ENCODE measurements around the gene SLC26A8.

SLC26A8 gene

GRCh38 chr6:36049582-36049981 lies 25.1 kb upstream of the SLC26A8 start:
- ChIA-PET POLR2A (no interaction called here), CTCF (no interaction called here)
- DNase-seq (ENCODE audit: low read depth, low spot score) = no peak
- H3K4me3 ChIP-seq (ENCODE audit: low read depth, low read length) = no peak overlapping the region
- TF ChIP-seq, protein P1, sequence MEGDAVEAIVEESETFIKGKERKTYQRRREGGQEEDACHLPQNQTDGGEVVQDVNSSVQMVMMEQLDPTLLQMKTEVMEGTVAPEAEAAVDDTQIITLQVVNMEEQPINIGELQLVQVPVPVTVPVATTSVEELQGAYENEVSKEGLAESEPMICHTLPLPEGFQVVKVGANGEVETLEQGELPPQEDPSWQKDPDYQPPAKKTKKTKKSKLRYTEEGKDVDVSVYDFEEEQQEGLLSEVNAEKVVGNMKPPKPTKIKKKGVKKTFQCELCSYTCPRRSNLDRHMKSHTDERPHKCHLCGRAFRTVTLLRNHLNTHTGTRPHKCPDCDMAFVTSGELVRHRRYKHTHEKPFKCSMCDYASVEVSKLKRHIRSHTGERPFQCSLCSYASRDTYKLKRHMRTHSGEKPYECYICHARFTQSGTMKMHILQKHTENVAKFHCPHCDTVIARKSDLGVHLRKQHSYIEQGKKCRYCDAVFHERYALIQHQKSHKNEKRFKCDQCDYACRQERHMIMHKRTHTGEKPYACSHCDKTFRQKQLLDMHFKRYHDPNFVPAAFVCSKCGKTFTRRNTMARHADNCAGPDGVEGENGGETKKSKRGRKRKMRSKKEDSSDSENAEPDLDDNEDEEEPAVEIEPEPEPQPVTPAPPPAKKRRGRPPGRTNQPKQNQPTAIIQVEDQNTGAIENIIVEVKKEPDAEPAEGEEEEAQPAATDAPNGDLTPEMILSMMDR (IDR thresholded peaks at IDR 0.05; ENCODE audit: insufficient read depth, low read length, missing control alignments) = no peak

DNA sequence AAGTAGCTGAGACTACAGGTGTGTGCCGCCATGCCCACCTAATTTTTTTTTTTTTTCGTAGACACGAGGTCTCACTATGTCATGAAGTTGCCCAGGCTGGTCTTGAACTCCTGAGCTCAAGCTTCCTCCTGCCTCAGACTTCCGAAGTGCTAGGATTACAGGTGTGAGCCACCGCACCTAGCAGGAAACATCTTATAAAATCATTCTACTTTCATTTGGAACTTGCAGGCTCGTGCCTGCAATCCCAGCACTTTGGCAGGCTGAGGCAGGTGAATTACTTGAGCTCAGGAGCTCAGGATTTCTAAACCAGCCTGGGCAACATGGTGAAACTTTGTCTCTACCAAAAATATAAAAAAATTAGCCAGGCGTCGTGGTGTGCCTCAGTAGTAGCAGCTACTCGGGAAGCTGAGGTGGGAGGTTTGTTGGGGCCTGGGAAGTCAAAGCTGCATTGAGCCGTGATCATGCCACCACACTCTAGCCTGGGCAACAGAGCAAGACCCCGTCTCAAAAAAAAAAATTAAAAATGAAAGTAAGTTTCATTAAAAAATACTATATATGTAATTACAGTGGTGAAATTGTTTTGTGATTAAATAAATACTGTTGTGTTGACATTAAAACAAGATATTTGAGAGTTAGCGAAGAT lies 18.3 kb upstream of the SLC26A8 start:
- ChIA-PET CTCF (interaction anchor here (1.0 to 1.5 kb wide), 5 partner anchors 9 to 52 kb away, joined by 3 to 7 read pairs (median 3); partner anchors contain the start of gene MAPK14), POLR2A (interaction anchor here (0.7 kb wide), 1 partner anchor 13 kb away, joined by 3 read pairs; no protein-coding TSS in a partner anchor)
- TF ChIP-seq, protein P1 (IDR thresholded peaks at IDR 0.05; ENCODE audit: insufficient read depth, low read length, missing control alignments) = no peak
- no peak for DNase-seq (ENCODE audit: low read depth, low spot score)
- H3K4me3 ChIP-seq (ENCODE audit: low read depth, low read length) = no peak overlapping the region

DNA sequence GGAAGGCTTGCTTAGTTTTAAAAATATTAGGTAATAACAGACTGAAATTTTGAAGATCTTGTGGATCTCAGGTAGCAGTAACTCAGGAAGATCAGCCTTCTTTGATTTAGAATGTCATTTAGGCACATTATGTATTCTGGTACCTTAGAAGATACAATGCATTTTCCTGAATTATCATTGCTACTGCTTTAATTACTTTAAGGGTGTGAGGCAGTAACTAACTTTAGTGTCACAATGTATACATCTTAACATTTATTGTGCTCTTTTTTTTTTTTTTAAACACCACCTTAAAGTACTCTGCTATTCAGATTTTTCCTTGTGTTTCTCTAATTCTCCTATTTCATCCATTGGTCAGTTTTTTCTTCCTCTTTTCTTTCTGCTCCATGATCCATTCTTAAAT lies 16.5 kb upstream of the SLC26A8 start:
- H3K4me3 ChIP-seq (ENCODE audit: low read depth, low read length) = no peak overlapping the region
- TF ChIP-seq, protein P1 (IDR thresholded peaks at IDR 0.05; ENCODE audit: insufficient read depth, low read length, missing control alignments) = no peak
- ChIA-PET POLR2A (no interaction called here), CTCF (no interaction called here)
- DNase-seq (ENCODE audit: low read depth, low spot score) = no peak

GRCh38 chr6:36039112-36039511 lies 14.7 kb upstream of the SLC26A8 start:
- TF ChIP-seq, protein P1 (IDR thresholded peaks at IDR 0.05; ENCODE audit: insufficient read depth, low read length, missing control alignments) = no peak
- ChIA-PET POLR2A (no interaction called here), CTCF (interaction anchor here (1.1 to 1.4 kb wide), 2 partner anchors 10 to 55 kb away, joined by 4 to 5 read pairs; no protein-coding TSS in a partner anchor)
- no peak for DNase-seq (ENCODE audit: low read depth, low spot score)
- H3K4me3 ChIP-seq (ENCODE audit: low read depth, low read length) = no peak overlapping the region

GRCh38 chr6:36038120-36038876 lies 13.9 kb upstream of the SLC26A8 start:
- ChIA-PET POLR2A (no interaction called here), CTCF (interaction anchor here (1.1 to 2.0 kb wide), 4 partner anchors 9 to 56 kb away, joined by 4 to 9 read pairs (median 6); partner anchors contain the start of gene MAPK14)
- TF ChIP-seq, protein P1 (IDR thresholded peaks at IDR 0.05; ENCODE audit: insufficient read depth, low read length, missing control alignments) = no peak
- H3K4me3 ChIP-seq (ENCODE audit: low read depth, low read length) = no peak overlapping the region
- no peak for DNase-seq (ENCODE audit: low read depth, low spot score)

DNA sequence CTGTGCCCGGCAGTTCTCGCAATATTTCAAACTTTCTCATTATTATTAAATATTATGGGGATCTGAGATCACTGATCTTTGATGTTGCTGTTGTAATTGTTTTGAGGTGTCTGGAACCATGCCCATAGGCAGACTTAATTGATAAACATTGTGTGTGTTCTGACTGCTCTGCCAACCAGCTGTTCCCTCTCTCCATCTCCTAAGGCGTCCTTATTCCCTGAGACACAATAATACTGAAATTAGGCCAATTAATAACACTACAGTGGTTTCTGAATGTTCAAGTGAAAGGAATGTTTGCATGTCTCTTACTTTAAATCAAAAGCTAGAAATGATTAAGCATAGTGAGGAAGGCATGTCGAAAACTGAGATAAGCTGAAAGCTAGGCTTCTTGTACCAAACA lies 10.8 kb upstream of the SLC26A8 start:
- ChIA-PET POLR2A (no interaction called here), CTCF (interaction anchor here (1.1 to 1.3 kb wide), 3 partner anchors 8 to 60 kb away, joined by 3 to 6 read pairs (median 3); partner anchors contain the start of gene MAPK14)
- no peak for DNase-seq (ENCODE audit: low read depth, low spot score)
- no peak overlapping the region for H3K4me3 ChIP-seq (ENCODE audit: low read depth, low read length)
- TF ChIP-seq, protein P1 (IDR thresholded peaks at IDR 0.05; ENCODE audit: insufficient read depth, low read length, missing control alignments) = no peak

All from AG04449 (cell line).